HG03103 (cell line): ENCODE data around the gene PPM1N.

Source experiments
- ATAC-seq: cut with Tn5 transposase; IDR thresholded peaks from one replicate; pipeline ENCODE4 v1.9.1; 2021; ENCODE audit warnings: low read depth; ENCODE audit not compliant: unreplicated experiment

The PPM1N gene, protein sequence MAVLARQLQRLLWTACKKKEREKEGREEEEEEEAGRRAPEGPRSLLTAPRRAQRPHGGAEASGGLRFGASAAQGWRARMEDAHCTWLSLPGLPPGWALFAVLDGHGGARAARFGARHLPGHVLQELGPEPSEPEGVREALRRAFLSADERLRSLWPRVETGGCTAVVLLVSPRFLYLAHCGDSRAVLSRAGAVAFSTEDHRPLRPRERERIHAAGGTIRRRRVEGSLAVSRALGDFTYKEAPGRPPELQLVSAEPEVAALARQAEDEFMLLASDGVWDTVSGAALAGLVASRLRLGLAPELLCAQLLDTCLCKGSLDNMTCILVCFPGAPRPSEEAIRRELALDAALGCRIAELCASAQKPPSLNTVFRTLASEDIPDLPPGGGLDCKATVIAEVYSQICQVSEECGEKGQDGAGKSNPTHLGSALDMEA

DNA sequence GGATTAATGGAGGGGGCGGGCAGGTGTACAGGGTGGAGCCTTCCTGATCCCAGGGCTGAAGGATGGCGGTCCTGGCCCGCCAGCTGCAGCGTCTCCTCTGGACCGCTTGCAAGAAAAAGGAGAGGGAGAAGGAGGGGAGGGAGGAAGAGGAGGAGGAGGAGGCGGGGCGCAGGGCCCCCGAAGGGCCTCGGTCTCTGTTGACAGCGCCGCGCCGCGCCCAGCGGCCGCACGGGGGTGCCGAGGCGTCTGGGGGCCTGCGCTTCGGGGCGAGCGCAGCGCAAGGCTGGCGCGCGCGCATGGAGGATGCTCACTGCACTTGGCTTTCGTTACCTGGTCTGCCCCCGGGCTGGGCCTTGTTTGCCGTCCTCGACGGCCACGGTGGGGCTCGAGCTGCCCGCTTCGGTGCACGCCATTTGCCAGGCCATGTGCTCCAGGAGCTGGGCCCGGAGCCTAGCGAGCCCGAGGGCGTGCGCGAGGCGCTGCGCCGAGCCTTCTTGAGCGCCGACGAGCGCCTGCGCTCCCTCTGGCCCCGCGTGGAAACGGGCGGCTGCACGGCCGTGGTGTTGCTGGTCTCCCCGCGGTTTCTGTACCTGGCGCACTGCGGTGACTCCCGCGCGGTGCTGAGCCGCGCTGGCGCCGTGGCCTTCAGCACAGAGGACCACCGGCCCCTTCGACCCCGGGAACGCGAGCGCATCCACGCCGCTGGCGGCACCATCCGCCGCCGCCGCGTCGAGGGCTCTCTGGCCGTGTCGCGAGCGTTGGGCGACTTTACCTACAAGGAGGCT, at the start of gene PPM1N:
PPM1N (plus strand) TSS at position 33 of the 785 bp plus-strand sequence; CDS start at position 63, 30 bp downstream.
- ATAC-seq: no peak

DNA sequence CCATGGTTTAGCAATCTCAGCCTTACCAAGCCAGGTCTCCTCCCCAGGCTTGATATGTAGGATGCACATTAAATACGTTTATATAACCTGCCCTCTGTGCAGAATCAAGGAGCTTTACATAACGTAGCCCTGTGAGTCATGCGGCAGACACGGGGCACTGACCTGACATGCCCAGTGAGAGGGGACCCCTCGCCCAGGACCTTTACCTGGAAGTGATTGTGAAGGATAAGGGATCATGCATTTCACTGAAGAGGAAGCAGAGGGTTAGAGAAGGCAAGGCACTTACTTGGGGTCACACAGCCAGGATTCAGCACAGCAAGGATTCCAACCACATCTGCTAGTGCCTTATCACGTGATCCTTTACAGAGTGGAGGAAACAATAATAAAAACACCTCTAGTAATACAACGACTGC, 49.4 kb upstream of the PPM1N start:
- no peak for ATAC-seq

DNA sequence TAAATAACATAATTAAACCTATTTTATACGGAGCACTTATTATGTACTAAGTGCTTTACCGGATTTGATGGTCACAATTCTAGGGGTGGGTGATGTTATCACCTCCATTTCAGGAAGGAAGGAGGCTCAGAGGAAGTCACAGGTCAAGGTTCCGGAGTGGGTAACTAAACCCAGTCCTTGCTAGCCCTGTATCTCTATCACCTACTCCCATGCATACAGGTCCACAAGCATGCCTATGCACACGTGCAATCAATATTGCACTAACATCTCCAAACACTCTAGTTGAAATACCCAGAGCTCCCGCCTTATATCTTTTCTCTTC, 48.3 kb upstream of the PPM1N start:
- ATAC-seq: no peak

DNA sequence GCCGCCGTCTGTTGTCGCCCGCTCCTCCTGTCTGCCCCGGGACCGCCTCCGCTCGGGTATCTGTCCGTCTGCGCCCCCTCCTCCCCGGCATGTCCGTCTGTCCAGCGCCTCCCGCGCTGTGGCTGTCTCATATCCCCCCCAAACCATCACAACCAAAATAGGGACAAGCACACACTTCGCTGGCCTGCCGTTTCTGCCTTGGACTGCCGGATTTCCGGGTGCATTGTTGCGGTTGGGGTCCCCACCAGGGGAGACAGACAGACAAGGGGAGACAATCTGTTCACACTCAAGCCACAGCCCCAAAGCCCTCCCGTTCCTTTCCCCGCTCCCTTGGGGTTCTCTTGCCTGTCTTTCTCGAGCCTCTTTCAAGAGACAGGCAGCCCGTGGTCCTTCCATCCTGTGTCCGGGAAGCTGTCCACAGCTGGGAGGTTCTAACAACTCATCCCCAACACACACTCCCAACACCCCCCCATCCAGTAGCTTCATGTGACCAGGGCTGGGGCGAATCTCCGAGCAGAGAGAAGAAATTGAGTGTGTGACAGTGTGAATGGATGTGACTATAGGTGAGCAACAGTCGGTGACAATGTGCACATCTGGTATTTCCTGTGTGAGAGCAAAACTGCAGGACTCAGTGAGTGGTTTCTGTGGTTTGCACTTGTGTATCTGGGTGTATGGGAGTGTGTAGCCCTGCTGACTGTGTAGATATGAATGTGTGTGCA, 47.0 kb upstream of the PPM1N start:
- ATAC-seq: no peak

DNA sequence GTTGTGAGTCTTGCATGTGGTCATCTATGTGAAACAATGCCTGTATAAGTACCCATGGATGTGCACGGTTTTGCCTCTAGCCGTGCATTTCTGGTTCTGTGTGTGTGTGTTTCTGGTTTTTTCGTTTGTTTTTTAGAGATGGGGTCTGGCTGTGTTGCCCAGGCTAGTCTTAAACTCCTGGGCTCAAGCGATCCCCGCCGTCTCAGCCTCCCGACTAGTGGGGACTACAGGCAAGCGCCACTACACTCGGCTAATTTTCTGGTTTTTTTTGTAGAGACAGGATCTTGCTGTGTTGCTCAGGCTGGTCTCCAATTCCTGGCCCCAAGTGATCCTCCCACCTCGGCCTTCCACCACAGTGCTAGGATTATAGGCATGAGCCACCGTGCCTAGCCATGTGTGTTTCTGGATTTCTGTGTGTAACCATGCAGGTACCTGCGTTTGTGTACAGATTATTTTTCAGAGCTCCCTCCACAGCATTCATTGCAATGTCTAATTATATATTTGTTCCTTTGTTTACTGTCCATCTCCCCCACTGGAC, 46.3 kb upstream of the PPM1N start:
- no peak for ATAC-seq

- peak; percentile 29 for ATAC-seq
Measured at GRCh38 chr19:45455707-45456499, 42.3 kb upstream of the PPM1N start.

DNA sequence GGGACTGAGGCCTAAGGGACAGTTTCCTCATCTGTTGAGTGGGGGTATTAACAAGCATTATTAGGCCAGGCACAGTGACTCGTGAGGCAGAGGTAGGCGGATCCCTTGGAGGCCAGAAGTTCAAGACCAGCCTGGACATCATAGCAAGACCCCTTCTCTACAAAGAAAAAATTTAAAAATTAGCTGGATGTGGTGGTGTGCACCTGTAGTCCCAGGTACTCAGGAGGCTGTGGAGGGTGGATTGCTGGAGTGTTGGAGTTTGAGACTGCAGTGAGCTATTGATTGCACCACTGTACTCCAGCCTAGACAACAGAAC, 41.8 kb upstream of the PPM1N start:
- ATAC-seq: no peak

- no peak for ATAC-seq
Measured at GRCh38 chr19:45457776-45458175, 40.5 kb upstream of the PPM1N start.

- no peak for ATAC-seq
Measured at GRCh38 chr19:45460807-45461347, 37.4 kb upstream of the PPM1N start.

DNA sequence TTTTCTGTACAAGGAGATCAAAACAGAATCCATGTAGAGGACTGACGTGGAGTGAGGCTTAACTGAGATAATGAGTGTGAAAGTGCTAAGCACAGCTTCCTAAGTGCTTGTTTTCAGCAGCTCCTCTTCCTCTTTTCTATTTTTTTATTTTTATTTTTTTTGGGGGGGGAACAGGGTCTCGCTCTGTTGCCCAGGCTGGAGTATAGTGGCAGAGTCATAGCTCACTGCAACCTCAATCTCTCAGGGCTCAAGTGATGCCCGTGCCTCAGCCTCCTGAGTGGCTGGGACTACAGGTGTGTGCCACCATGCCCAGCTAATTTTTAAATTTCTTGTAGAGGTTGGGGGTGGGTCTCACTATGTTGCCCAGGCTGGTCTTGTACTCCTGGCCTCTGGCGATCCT, 36.1 kb upstream of the PPM1N start:
- no peak for ATAC-seq

DNA sequence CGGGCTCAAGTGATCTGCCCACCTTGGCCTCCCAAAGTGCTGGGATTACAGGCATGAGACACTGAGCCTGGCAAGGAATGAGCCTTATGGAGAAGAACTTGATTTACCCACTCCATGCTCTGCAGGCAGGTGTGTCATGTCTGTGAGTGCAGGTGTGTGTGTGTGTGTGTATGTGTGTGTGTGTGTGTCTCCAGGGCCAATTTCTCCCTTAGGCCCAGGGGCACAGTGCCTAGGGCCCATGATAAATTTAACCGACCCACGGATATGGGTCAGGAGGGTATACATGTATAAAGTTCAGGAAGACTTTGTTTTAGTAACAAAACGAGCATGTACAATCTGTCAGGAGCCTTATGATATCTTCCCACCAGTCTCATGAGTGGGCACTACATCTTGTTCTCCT, 35.0 kb upstream of the PPM1N start:
- ATAC-seq: no peak

DNA sequence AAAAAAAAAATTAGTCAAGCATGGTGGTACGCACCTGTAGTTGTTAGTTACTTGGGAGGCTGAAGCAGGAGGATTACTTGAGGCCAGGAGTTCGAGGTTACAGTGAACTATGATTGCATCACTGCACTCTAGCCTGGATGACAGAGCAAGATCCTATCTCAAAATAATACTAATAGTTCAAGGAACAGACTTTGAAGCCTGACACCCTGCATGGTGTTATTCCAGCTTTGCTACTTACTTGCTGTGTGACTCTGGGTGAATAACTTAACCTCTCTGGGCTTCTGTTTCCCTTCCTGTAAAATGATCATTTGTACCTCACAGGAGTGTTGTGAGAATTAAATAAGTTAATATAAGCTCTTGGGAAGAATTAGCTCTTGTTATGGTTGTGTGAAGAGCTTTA, 34.0 kb upstream of the PPM1N start:
- ATAC-seq: no peak

- ATAC-seq: no peak
Measured at GRCh38 chr19:45464852-45465441, 33.3 kb upstream of the PPM1N start.

DNA sequence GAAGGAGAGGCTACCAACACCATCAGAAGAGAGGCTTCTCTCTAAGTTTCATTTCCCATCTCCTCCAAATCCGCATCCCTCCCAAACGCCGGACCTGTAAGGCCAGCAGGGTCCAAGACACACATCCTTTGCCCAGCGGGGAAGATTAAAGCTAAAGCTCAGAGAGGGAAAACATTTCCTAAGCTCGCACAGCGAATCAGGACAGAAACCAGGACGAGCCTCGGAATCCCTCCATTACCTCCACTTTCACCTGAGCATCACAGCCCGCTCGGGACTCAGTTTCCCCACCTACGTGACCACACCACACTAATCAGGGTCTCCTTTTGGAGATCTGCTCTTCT, 31.2 kb upstream of the PPM1N start:
- ATAC-seq: no peak

DNA sequence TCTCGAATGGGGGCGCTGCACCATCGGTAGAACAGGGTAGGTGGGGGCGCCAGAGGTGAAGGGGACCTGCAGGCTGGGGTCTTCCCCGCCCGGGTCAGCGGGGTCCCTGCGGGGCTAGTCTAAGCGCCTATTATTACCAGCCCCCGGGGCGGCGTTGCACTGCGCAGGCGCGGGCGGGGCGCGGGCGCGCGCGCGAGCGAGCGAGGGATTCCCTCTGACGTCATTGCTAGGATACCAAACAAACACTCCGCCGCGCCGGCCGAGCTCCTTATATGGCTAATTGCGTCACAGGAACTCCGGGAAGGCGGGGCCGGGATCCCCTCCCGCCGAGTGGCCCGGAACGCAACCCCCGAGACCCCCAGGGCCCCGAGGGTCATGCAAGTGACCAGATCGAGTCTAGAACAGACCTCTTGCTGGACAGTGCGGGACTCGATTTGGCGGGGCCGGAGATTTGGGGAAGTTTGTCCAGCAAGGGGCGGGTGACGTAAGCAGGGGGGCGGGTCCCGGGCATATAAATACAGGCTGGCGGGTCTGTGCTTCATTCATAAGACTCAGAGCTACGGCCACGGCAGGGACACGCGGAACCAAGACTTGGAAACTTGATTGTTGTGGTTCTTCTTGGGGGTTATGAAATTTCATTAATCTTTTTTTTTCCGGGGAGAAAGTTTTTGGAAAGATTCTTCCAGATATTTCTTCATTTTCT, 30.6 kb upstream of the PPM1N start, which contains the start of gene FOSB:
FOSB (plus strand) TSS at position 541 of the 703 bp plus-strand sequence. CDS start 591 bp downstream, outside the sequence.
- peak; percentile 33 for ATAC-seq

DNA sequence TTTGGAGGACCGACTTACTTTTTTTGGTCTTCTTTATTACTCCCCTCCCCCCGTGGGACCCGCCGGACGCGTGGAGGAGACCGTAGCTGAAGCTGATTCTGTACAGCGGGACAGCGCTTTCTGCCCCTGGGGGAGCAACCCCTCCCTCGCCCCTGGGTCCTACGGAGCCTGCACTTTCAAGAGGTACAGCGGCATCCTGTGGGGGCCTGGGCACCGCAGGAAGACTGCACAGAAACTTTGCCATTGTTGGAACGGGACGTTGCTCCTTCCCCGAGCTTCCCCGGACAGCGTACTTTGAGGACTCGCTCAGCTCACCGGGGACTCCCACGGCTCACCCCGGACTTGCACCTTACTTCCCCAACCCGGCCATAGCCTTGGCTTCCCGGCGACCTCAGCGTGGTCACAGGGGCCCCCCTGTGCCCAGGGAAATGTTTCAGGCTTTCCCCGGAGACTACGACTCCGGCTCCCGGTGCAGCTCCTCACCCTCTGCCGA, 30.0 kb upstream of the PPM1N start:
- ATAC-seq: no peak

GRCh38 chr19:45468803-45469131, 29.5 kb upstream of the PPM1N start:
- ATAC-seq: peak; percentile 12

- peak; percentile 54 for ATAC-seq
Measured at GRCh38 chr19:45469132-45469944, 28.9 kb upstream of the PPM1N start.
